HepG2 (cell line): Measurements from ENCODE around the gene DPEP3. TPM values are rescaled to one million over a fixed set of nuclear protein-coding genes. Genes with fewer than 3 reads are reported as not detected.

ENCODE experiments used
- ARNTL ChIP-seq: sonication (generic); formaldehyde crosslinking; IDR thresholded peaks from 2 replicates; pipeline ENCODE4 v1.4.0; 2020; ENCODE audit warnings: mild to moderate bottlenecking, missing genetic modification reagents
- ISL2 ChIP-seq: sonication (generic); formaldehyde crosslinking; IDR thresholded peaks from 2 replicates; pipeline ENCODE4 v1.5.0; 2020; ENCODE audit warnings: missing genetic modification reagents
- SALL2 ChIP-seq: sonication (generic); formaldehyde crosslinking; IDR thresholded peaks from 2 replicates; pipeline ENCODE4 v1.8.1; 2023; ENCODE audit warnings: mild to moderate bottlenecking, missing genetic modification reagents, inconsistent platforms
- SAP130 ChIP-seq: IDR thresholded peaks from 2 replicates; pipeline ENCODE4 v1.6.1; 2016; ENCODE audit warnings: low read depth
- SETDB1 ChIP-seq: sonication (generic); formaldehyde crosslinking; IDR thresholded peaks from 2 replicates; pipeline ENCODE4 v1.5.1; 2020; ENCODE audit warnings: missing genetic modification reagents, mild to moderate bottlenecking, borderline replicate concordance
- SOX13 ChIP-seq, 3 experiments: fragments of 450-650 bp in 1 of 3; sonication (generic) in 1 of 3; formaldehyde crosslinking in 1 of 3; IDR thresholded peaks in 2 of 3; conservative IDR thresholded peaks in 1 of 3; 2 replicates each; pipeline versions ENCODE4 v1.5.0 to v1.6.1; 2016 to 2020; ENCODE audit warnings: antibody characterized with exemption in 1 of 3, mild to moderate bottlenecking in 1 of 3, missing compliant biosample characterization in 1 of 3, missing genetic modification reagents in 1 of 3, moderate library complexity in 1 of 3
- SUZ12 ChIP-seq: fragments of 150-350 bp; IDR thresholded peaks from 2 replicates; pipeline ENCODE4 v1.6.1; 2014; ENCODE audit warnings: low read depth, low read length
- ZNF709 ChIP-seq: sonication (generic); formaldehyde crosslinking; IDR thresholded peaks from 2 replicates; pipeline ENCODE4 v1.5.0; 2020; ENCODE audit warnings: mild to moderate bottlenecking, missing genetic modification reagents
- ZNF782 ChIP-seq: sonication (generic); formaldehyde crosslinking; IDR thresholded peaks from 2 replicates; pipeline ENCODE4 v1.4.0; 2020; ENCODE audit warnings: missing genetic modification reagents, mild to moderate bottlenecking, borderline replicate concordance
- polyA plus RNA-seq, 8 experiments: library from polyadenylated mRNA; depleted of rRNA in 3 of 8; stranded (reverse) in 7 of 8; unstranded in 1 of 8; fragments of >200 nt; fragmentation: Illumina TruSeq in 4 of 8; extraction: Trizol in 4 of 8; gene quantifications; 2 replicates each; pipeline versions ENCODE4 v1.2.1 to v1.2.3, GENCODE V29; 2011 to 2016; ENCODE audit warnings: low read depth in 4 of 8, missing spikeins in 1 of 8, mixed read lengths in 1 of 8; ENCODE audit not compliant: insufficient read depth in 1 of 8
- total RNA-seq, 5 experiments: library from RNA; depleted of rRNA; stranded (reverse); fragments of >200 nt; fragmentation: Illumina TruSeq; extraction: Trizol; gene quantifications; 2 replicates each; pipeline ENCODE4 v1.2.3, GENCODE V29; 2016; ENCODE audit warnings: low read depth in 1 of 5
- TF ChIP-seq, protein P1 (sequence below): sonication (generic); formaldehyde crosslinking; conservative IDR thresholded peaks from 2 replicates; pipeline ENCODE4 v1.8.1; 2023; ENCODE audit warnings: missing genetic modification reagents
- TF ChIP-seq, protein P2 (sequence below): sonication (generic); formaldehyde crosslinking; IDR thresholded peaks from 2 replicates; pipeline ENCODE4 v1.4.0; 2020; ENCODE audit warnings: low read depth, mild to moderate bottlenecking, missing genetic modification reagents
- TF ChIP-seq, protein P3 (sequence below): sonication (generic); formaldehyde crosslinking; IDR thresholded peaks from 2 replicates; pipeline ENCODE4 v1.8.1; 2023; ENCODE audit warnings: mild to moderate bottlenecking, inconsistent platforms, moderate library complexity, missing genetic modification reagents, borderline replicate concordance
- TF ChIP-seq, protein P4 (sequence below): sonication (generic); formaldehyde crosslinking; IDR thresholded peaks from 2 replicates; pipeline ENCODE4 v1.8.0; 2022; ENCODE audit warnings: missing genetic modification reagents, mild to moderate bottlenecking, inconsistent platforms, borderline replicate concordance
- TF ChIP-seq, protein P5 (sequence below): sonication (generic); formaldehyde crosslinking; IDR thresholded peaks from 2 replicates; pipeline ENCODE4 v1.4.0; 2020; ENCODE audit warnings: missing genetic modification reagents
- TF ChIP-seq, protein P6 (sequence below): sonication (generic); formaldehyde crosslinking; IDR thresholded peaks from 2 replicates; pipeline ENCODE4 v1.5.0; 2020; ENCODE audit warnings: missing genetic modification reagents, mild to moderate bottlenecking, borderline replicate concordance
- TF ChIP-seq, protein P7 (sequence below): IDR thresholded peaks from 2 replicates; pipeline ENCODE4 v1.6.1; 2016; ENCODE audit warnings: control low read depth

Gene DPEP3
- total and polyA plus RNA-seq, 2 of the 13 experiments (the other 11 are each of a cell fraction or from before 2014, with no cell fraction given) = not detected

DNA sequence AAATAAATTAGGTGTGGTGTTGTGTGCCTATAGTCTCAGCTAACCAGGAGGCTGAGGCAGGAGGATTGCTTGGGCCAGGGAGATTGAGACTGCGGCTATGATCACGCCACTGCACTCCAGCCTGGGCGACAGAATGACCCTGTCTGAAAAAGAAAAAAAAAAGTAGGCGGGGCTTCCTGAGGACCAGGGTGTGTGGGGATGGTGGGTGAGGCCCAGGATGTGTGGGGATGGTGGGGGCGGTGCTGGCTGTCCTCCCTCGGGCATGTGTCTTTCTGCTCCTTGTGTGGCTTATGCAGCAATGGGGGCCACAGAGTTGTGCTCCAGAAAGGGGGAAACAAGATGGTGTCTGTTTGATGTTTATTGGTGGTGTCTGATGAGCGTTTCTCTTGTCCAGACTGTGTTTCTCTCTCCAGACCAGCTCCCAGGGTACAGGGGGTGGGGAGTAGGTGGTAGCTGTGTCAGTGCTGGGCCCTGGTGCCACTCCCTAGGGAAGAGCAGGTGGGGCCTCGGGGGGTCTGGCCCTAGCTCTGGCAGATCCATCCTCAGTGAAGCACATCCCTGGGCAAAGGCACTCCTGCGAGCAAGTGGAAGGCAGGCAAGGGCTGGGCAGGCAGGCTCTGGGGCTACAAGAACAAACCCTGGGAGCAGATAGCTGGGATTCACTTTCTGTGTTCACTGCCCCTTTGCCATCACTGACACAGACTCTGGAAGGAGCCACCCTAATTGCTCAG is 38.7 kb downstream of the DPEP3 start (continued):
- TF ChIP-seq, protein P1, sequence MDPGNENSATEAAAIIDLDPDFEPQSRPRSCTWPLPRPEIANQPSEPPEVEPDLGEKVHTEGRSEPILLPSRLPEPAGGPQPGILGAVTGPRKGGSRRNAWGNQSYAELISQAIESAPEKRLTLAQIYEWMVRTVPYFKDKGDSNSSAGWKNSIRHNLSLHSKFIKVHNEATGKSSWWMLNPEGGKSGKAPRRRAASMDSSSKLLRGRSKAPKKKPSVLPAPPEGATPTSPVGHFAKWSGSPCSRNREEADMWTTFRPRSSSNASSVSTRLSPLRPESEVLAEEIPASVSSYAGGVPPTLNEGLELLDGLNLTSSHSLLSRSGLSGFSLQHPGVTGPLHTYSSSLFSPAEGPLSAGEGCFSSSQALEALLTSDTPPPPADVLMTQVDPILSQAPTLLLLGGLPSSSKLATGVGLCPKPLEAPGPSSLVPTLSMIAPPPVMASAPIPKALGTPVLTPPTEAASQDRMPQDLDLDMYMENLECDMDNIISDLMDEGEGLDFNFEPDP (CRISPR knock-in tag) = 0 out of 2 replicates have a peak, but pooled peaks have one; percentile 10
- TF ChIP-seq, protein P2, sequence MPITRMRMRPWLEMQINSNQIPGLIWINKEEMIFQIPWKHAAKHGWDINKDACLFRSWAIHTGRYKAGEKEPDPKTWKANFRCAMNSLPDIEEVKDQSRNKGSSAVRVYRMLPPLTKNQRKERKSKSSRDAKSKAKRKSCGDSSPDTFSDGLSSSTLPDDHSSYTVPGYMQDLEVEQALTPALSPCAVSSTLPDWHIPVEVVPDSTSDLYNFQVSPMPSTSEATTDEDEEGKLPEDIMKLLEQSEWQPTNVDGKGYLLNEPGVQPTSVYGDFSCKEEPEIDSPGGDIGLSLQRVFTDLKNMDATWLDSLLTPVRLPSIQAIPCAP = 0 out of 2 replicates have a peak, but pooled peaks have one; percentile 14
- TF ChIP-seq, protein P3, sequence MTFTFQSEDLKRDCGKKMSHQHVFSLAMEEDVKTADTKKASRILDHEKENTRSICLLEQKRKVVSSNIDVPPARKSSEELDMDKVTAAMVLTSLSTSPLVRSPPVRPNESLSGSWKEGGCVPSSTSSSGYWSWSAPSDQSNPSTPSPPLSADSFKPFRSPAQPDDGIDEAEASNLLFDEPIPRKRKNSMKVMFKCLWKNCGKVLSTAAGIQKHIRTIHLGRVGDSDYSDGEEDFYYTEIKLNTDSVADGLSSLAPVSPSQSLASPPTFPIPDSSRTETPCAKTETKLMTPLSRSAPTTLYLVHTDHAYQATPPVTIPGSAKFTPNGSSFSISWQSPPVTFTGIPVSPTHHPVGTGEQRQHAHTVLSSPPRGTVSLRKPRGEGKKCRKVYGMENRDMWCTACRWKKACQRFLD (CRISPR knock-in tag) = peak; percentile 48; the same call in 1 of the 2 replicates
- TF ChIP-seq SUZ12 (no peak), ZNF782 (0 out of 2 replicates have a peak, but pooled peaks have one; percentile 4), ISL2 (no peak), ZNF709 (CRISPR knock-in tag) (0 out of 2 replicates have a peak, but pooled peaks have one; percentile 42), SAP130 (CRISPR knock-in tag) (no peak), SETDB1 (no peak), SALL2 (CRISPR knock-in tag) (peak; percentile 65), ARNTL (CRISPR knock-in tag) (no peak), SOX13 (IDR thresholded peaks at IDR 0.05) (no peak), SOX13 (CRISPR knock-in tag; conservative IDR thresholded peaks at IDR 0.05 in 1 of 2, IDR thresholded peaks at IDR 0.05 in 1 of 2) (no peak)
- TF ChIP-seq, protein P4, sequence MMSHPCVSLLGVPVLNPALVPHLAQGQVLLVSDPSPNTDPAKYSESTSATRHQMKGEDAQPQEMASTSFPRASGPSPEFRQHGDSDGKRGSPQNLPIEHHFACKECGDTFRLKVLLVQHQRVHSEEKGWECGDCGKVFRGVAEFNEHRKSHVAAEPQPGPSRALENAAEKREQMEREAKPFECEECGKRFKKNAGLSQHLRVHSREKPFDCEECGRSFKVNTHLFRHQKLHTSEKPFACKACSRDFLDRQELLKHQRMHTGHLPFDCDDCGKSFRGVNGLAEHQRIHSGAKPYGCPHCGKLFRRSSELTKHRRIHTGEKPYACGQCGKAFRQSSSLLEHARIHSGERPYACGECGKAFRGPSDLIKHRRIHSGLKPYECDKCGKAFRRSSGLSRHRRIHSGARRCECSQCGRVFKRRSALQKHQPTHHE (CRISPR knock-in tag) = no peak
- TF ChIP-seq, protein P5, sequence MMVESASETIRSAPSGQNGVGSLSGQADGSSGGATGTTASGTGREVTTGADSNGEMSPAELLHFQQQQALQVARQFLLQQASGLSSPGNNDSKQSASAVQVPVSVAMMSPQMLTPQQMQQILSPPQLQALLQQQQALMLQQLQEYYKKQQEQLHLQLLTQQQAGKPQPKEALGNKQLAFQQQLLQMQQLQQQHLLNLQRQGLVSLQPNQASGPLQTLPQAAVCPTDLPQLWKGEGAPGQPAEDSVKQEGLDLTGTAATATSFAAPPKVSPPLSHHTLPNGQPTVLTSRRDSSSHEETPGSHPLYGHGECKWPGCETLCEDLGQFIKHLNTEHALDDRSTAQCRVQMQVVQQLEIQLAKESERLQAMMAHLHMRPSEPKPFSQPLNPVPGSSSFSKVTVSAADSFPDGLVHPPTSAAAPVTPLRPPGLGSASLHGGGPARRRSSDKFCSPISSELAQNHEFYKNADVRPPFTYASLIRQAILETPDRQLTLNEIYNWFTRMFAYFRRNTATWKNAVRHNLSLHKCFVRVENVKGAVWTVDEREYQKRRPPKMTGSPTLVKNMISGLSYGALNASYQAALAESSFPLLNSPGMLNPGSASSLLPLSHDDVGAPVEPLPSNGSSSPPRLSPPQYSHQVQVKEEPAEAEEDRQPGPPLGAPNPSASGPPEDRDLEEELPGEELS (CRISPR knock-in tag) = no peak
- TF ChIP-seq, protein P6, sequence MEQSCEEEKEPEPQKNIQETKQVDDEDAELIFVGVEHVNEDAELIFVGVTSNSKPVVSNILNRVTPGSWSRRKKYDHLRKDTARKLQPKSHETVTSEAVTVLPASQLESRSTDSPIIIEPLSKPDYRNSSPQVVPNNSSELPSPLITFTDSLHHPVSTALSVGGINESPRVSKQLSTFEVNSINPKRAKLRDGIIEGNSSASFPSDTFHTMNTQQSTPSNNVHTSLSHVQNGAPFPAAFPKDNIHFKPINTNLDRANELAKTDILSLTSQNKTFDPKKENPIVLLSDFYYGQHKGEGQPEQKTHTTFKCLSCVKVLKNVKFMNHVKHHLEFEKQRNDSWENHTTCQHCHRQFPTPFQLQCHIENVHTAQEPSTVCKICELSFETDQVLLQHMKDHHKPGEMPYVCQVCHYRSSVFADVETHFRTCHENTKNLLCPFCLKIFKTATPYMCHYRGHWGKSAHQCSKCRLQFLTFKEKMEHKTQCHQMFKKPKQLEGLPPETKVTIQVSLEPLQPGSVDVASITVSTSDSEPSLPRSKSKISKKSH = no peak
- TF ChIP-seq, protein P7, sequence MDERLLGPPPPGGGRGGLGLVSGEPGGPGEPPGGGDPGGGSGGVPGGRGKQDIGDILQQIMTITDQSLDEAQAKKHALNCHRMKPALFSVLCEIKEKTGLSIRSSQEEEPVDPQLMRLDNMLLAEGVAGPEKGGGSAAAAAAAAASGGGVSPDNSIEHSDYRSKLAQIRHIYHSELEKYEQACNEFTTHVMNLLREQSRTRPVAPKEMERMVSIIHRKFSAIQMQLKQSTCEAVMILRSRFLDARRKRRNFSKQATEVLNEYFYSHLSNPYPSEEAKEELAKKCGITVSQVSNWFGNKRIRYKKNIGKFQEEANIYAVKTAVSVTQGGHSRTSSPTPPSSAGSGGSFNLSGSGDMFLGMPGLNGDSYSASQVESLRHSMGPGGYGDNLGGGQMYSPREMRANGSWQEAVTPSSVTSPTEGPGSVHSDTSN (CRISPR knock-in tag) = no peak
